GM21447 (cell line): ENCODE results near the gene DPH7.
"Not testable (repeated sequence)": the region's sequence is repeated elsewhere in the genome, so short reads cannot be mapped to it uniquely, and the experiment has no call there.

Experiments used
- ATAC-seq: cut with Tn5 transposase; IDR thresholded peaks from one replicate; pipeline ENCODE4 v1.9.1; 2021; ENCODE audit not compliant: unreplicated experiment

Gene DPH7

GRCh38 chr9:137578518-137579258, at the start of gene DPH7:
Gene DPH7, minus strand, starts transcription at chr9:137578925. Its CDS starts 148 bp downstream, at chr9:137578777.
- ATAC-seq, result peak; percentile 86

- not testable (repeated sequence) for ATAC-seq
Measured at GRCh38 chr9:137627406-137627805, 48.7 kb upstream of the DPH7 start.

DNA sequence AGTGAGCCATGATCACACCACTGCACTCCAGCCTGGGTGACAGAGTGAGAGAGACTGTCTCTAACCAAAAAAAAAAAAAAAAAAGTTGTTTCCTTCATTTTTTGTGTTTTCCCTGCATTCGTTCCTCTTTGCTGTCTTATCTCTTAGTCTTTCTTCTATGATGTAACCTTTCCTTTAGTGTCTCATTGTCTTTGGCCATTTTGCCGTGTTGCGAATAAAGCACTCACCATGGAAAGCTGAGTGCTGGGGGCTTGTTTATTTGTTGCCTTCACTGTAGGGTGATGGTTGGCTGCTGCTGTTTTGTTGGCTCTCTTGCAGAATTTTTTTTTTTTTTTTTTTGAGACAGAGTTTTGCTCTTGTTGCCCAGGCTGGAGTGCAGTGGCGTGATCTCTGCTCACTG, 47.7 kb upstream of the DPH7 start:
- ATAC-seq, result no peak

DNA sequence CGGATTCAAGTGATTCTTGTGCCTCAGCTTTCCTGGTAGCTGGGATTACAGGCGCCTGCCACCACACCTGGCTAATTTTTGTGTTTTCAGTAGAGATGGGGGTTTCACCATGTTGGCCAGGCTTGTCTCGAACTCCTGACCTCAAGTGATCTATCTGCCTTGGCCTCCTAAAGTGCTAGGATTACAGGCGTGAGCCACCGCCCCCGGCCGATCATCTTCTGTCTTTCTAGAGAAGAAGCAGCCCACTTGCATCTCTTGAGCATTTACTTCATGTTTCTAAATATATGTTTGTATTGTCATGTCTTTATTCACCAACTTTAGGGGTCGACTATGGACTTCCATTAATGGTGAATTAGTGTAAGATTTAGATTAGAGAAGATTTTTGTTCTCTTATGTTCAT, 43.5 kb upstream of the DPH7 start:
- not testable (repeated sequence) for ATAC-seq

GRCh38 chr9:137621131-137621757, 42.5 kb upstream of the DPH7 start:
- ATAC-seq, result no peak

- ATAC-seq, result no peak
Measured at GRCh38 chr9:137620581-137620980, 41.9 kb upstream of the DPH7 start.

DNA sequence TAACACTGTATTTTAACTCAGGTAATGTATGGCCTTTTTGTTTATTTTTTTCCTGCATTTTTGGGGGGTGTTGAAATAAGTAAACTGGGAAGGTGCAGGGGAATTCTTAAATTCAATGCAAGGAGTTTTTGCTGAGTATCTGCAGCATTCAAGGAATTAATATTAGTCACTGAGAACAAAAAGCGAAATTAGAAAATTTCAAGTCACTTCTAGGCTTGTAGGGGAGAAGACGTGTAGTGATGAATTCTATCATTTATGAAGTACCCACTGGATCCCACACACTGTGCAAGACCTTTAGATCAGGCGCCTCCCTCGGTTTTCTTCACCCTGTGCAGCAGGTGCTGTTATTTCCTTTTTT, 41.3 kb upstream of the DPH7 start:
- ATAC-seq, result no peak

DNA sequence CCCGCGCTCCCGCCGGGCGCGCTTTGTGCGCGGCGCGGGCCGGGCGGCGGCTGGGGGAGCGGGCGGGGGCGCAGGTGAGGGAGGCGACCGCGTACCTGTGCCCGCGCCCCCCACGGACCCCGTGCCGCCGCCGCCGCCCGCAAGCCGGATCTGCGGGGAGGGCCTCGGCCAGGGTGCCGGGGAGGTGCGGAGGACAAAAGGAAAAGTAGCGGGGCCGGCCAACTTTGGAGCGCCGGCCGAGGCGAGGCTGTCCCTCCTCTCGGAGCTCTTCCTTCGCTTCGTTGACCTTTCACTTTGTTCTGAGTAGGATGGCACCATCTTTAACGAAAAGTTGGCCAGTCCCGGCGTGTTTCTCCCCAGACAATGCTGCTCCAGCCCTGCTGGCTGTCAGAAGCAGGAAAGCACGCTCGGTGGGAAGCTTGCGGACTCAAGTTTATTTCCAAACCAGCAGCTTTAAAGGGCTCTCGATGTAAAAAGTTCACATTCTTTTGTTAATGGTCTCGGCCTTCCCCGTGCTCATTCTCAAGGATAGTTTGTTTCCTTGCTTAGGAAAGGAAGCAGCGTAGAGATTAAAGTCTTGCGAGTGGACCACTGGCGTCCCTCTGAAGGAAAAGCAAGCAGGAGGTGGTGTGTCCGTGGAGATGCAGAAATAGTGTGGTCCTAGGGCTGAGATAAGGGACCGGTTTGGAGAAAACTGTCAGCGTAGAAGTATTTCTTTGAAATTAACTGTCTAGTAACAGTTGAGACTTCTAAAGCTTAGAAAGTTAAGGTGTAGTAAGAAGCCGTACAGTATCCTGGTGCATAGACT, 40.7 kb upstream of the DPH7 start:
- ATAC-seq, result peak; percentile 13

DNA sequence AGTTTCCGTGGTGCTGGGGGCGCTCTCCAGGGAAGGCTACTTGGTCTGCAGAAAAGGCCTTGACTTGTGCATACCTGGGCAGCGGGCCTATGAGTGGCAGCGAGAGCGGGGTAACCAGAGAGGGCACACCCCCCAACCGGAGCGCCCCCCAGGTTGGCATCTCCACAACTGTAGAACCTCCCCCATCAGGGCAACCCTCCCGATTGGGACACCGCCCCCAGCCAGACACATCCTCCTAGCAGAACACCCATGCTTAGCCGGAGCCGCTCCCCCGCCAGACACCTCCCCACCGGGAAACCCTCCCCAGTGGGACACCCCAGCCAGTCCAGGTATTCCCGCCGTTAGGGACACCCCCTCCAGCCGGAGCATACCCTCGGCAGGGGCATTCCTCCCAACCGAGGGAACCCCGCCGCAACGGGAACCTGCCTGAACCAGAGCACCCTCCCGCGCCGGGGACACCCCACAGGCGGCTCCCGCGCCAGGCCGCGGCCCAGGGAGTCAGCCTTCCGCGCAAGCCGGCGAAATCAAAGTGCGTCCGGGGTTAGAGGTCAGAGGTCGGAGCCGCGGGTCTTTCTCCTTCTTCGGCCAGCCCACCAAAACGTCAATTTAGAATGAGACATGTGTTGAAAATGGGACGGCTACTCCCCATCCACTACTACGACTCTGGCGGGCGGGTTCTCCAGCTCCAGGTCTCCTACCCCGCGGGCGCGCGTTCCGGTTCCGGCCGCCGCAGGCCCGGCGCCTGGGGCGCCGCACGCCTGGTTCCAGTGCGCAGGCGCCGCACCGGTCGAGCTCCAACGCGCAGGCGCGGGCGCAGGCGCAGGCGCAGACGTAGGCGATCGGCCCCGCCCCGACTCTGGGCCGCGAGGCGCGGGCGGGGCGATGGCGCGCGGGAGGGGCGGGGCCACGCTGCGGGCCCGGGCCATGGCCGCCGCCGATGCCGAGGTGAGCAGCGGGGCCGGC, 39.7 kb upstream of the DPH7 start, which contains the start of gene EHMT1:
TSS of gene EHMT1 (plus strand) at position 901 of the 963 bp plus-strand sequence. CDS start at position 925, 24 bp downstream.
- peak; percentile 60 for ATAC-seq

DNA sequence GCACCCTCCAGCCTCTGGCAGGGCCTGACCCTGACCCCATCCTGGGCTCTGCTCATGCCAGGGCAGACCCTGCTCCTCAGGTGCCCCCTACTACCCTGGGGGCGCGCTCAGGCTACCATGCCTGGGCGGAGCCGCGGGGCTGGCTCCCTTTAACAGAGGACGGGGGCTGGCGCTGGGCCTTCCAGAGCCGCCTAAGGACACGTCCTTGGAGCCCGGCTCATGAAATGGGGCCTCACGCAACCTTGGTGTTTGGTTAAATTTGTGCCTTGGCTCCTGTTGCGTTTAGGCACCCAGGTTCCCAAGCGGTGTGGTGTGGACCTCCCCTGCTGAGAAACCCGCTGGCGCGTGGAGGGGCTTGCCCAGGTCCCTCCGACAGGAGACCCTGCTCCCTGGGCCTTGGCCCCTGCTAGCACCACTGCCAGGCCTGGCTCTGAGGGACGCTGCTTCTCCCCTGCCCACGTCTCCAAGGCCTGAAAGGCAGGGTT, 36.7 kb upstream of the DPH7 start:
- no peak for ATAC-seq

GRCh38 chr9:137614631-137615386, 36.1 kb upstream of the DPH7 start:
- ATAC-seq, result no peak

GRCh38 chr9:137613738-137614523, 35.2 kb upstream of the DPH7 start:
- ATAC-seq, result no peak

GRCh38 chr9:137613259-137613658, 34.5 kb upstream of the DPH7 start:
- no peak for ATAC-seq

GRCh38 chr9:137612741-137613142, 34.0 kb upstream of the DPH7 start:
- ATAC-seq, result no peak

GRCh38 chr9:137611623-137612609, 33.2 kb upstream of the DPH7 start:
- no peak for ATAC-seq

DNA sequence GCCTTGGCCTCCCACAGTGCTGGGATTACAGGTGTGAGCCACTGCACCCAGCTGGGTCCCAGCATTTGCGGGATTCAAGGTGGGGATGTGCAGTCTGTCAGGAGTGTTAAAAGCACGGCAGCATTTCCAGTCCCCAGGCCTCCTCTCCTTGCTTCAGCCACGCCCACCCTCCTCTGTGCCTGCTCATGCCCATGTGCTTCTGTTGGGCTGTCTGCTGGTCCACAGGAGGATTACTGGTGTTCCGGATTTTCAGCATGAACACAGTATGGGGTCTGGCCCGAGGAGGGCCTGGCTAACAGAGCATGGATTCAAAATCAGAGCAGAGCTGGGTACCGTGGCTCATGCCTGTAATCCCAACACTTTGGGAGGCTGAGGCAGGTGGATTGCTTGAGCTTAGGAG, 32.2 kb upstream of the DPH7 start:
- no peak for ATAC-seq

DNA sequence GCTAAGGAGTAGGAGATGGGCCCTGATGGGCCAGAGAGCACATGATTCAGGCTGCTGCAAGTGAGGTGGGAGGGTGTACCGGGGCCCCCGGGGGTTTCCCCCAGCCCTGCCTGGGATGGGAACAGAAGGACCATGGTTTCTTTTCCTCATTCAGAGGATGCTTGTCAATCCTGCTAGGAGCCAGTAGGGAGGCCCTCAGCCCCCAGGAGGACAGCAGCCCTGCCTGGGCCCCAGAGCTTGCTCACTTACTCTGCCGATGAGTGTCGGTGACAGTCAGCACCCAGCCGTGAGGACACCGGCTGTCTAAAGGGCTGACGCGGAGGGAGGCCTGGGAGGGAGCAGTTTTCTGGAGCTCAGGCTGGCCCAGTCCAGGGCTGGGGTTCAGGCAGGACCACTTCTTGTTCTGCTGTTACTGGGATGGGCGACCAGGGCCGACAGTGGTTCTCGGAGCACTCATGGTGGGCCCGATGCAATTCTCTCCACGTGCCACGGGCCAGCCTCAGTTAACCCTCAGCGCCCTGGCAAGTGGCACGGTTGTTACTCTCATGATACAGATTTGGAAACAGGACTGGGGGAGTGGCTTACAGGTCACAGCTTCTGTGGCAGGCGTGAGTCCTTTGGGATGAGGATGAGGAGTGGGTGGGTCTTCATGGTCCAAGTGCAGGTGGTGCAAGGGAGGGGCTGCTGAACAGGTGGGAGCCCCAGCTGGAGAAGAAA, 28.6 kb upstream of the DPH7 start:
- no peak for ATAC-seq
